Hypothalamus (tissue), 51 donors: ENCODE measurements around the gene SEMA6A.

Source experiments
- DNase-seq, 51 donors: peaks; one replicate each; lab custom pipeline; 2025; lab: John Stamatoyannopoulos, UW

SEMA6A gene

GRCh38 chr5:116498503-116499048 lies 76.0 kb downstream of the SEMA6A start:
- DNase-seq: no peak

- DNase-seq: no peak
Measured at GRCh38 chr5:116497631-116498030, 77.0 kb downstream of the SEMA6A start.

- DNase-seq: no peak
Measured at GRCh38 chr5:116495786-116496357, 78.8 kb downstream of the SEMA6A start.

- DNase-seq: no peak
Measured at GRCh38 chr5:116494784-116495450, 79.7 kb downstream of the SEMA6A start.

DNA sequence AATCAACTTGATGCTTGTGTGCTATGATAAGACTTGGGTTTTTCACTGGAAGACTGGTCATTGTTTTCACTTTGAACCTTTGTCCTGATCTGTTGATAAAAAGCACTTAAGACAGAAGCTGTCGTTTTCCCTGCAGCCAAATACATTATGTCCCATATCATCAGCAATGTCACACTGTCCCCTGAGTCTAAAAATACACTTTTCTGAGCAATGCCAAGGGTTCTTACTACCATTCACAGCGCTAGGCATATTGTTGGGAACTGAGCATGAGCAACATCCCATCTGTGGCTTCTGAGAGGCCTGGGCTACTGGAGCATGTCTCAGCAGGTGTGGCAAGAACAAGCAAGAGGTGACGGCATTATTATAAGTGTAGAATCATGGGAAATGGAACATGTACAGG lies 81.8 kb downstream of the SEMA6A start:
- no peak for DNase-seq

DNA sequence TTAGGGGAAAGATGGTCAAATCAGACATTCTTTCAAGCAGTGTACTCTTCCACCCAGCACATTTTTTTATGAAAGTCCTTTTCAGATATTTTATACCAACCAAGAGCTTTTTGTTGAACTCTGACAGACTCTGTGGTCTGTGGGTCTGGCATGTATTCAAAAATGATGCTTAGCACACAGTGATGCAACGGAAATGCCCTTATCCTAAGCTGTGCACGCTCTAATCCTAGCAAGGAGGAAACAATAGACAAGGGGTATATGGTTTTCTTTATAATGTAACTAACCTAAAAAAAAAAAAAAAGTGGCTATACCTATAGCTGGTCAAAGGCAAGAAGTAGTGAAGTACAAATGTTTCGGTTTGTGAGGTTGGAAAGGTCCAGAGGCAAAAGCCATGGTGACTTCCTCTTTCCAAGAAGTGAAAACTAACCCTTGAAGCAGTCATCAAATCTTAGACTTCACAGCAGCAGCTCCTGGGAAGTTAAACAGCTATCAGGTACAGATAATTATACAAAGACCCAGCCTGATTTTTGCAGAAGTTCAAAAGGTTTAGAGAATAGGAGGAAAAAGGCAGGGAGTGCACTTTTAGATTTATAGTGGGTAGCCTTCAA lies 82.5 kb downstream of the SEMA6A start:
- DNase-seq: no peak

- DNase-seq: no peak
Measured at GRCh38 chr5:116488356-116489041, 86.1 kb downstream of the SEMA6A start.

- peak in 4 of 51 donors; percentile 10 to 40 (median 18) for DNase-seq
Measured at GRCh38 chr5:116487045-116487444, 87.6 kb downstream of the SEMA6A start.

GRCh38 chr5:116486588-116486987 lies 88.0 kb downstream of the SEMA6A start:
- DNase-seq: no peak

DNA sequence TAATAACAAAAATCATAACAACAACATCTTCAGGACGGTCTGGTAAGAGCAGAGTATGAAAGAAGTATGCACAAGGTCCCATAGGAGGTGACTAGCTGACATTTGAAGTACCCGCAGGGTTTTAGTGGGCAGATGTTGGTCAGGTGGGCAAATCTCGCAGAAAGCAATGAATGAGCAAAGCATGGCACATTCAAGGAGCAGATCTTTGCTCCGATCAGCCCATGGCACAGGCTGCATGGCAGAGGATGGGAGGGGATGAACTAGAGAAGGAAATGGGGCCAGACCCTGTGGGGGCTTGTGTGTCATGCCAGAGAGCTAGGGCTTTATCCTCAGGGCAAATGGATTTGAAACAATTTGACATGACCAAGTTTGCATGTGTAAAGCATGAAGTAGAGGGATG lies 90.0 kb downstream of the SEMA6A start:
- DNase-seq: no peak

GRCh38 chr5:116482394-116482793 lies 92.2 kb downstream of the SEMA6A start:
- no peak for DNase-seq

GRCh38 chr5:116480894-116481510 lies 93.6 kb downstream of the SEMA6A start:
- no peak for DNase-seq

- peak in 1 of 51 donors; percentile 38 for DNase-seq
Measured at GRCh38 chr5:116479776-116480675, 94.6 kb downstream of the SEMA6A start.

GRCh38 chr5:116478491-116478890 lies 96.1 kb downstream of the SEMA6A start:
- no peak for DNase-seq

GRCh38 chr5:116476897-116477537 lies 97.6 kb downstream of the SEMA6A start:
- no peak for DNase-seq

- no peak for DNase-seq
Measured at GRCh38 chr5:116475338-116475737, 99.3 kb downstream of the SEMA6A start.

DNA sequence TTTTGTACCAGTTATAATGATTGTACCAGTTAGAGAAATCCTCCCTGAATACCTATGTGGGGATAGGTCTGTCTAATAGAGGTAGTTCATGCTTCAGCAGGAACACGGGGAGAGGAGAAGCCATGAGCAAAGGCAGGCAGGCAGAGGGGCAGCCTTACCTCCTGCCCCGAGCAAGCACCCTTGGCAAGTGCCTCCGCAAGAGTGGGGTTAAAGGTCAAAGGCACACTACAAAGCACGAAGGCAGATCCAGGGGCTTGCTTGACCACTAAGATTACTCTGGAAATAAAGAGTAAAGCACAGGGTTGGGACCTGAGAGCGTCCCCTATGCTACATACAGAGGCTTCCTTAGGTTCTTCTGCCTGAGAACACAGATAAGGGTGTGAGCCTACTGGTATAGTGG lies 100.9 kb downstream of the SEMA6A start:
- DNase-seq: no peak

GRCh38 chr5:116472274-116472673 lies 102.3 kb downstream of the SEMA6A start:
- no peak for DNase-seq

- no peak for DNase-seq
Measured at GRCh38 chr5:116469631-116470030, 105.0 kb downstream of the SEMA6A start.
